H1 (cell line): ENCODE data around the gene HSPBP1. TPM values are rescaled to one million over a fixed set of nuclear protein-coding genes. Genes with fewer than 3 reads are reported as not detected.

ENCODE experiments used
- BCL11A ChIP-seq, 2 experiments: IDR thresholded peaks; one replicate each; pipeline ENCODE4 v1.6.1; 2011; ENCODE audit warnings: low read depth in 2 of 2, low read length in 2 of 2, mild to moderate bottlenecking in 2 of 2
- CBX5 ChIP-seq: fragments of 300-800, 300-1000 bp; sonication (generic); IDR thresholded peaks from 2 replicates; pipeline ENCODE4 v1.7.1; 2016; ENCODE audit warnings: antibody characterized with exemption, low read length, low read depth
- CTBP2 ChIP-seq: IDR thresholded peaks from 2 replicates; pipeline ENCODE4 v1.7.0; 2011; ENCODE audit warnings: borderline replicate concordance, mild to moderate bottlenecking, moderate library complexity, mixed read lengths, low read length; ENCODE audit not compliant: insufficient read depth, insufficient read length
- EGR1 ChIP-seq: IDR thresholded peaks from 2 replicates; pipeline ENCODE4 v1.6.1; 2011; ENCODE audit warnings: low read depth, low read length, borderline replicate concordance
- HDAC2 ChIP-seq, 2 experiments: fragments of 300-600 bp in 1 of 2; sonication (generic) in 1 of 2; IDR thresholded peaks; 2 replicates each; pipeline ENCODE4 v1.6.1; 2011 to 2012; ENCODE audit warnings: low read depth in 2 of 2, low read length in 2 of 2, mild to moderate bottlenecking in 2 of 2, moderate library complexity in 2 of 2, borderline replicate concordance in 1 of 2, inconsistent platforms in 1 of 2
- KDM4A ChIP-seq: IDR thresholded peaks from one replicate; pipeline ENCODE4 v1.7.1; 2012; ENCODE audit warnings: low read depth, mild to moderate bottlenecking, moderate library complexity, low read length, inconsistent platforms; ENCODE audit not compliant: severe bottlenecking
- KDM5A ChIP-seq: fragments of 200-600 bp; IDR thresholded peaks from 2 replicates; pipeline ENCODE4 v1.7.1; 2012; ENCODE audit warnings: mild to moderate bottlenecking, low read length, inconsistent platforms, mixed read lengths
- POLR2A ChIP-seq, 2 experiments: IDR thresholded peaks; 1 replicate in 1 of 2; 2 replicates in 1 of 2; pipeline ENCODE4 v1.6.1; 2011; ENCODE audit warnings: low read depth in 2 of 2, low read length in 2 of 2, mild to moderate bottlenecking in 2 of 2; ENCODE audit errors: control extremely low read depth in 1 of 2
- POU5F1 ChIP-seq: IDR thresholded peaks from 2 replicates; pipeline ENCODE4 v1.6.1; 2011; ENCODE audit warnings: low read depth, mild to moderate bottlenecking, low read length, moderate library complexity
- SAP30 ChIP-seq: fragments of 300-600 bp; sonication (generic); IDR thresholded peaks from 2 replicates; pipeline ENCODE4 v1.7.1; 2012; ENCODE audit warnings: low read length, moderate library complexity, mild to moderate bottlenecking, inconsistent platforms; ENCODE audit not compliant: insufficient read depth, insufficient replicate concordance
- SIN3A ChIP-seq, 2 experiments: IDR thresholded peaks in 1 of 2; conservative IDR thresholded peaks in 1 of 2; 2 replicates each; pipeline ENCODE4 v1.6.1; 2011 to 2012; ENCODE audit warnings: low read length in 2 of 2, improper control_type of control experiment in 1 of 2, low read depth in 1 of 2, mild to moderate bottlenecking in 1 of 2
- SIRT6 ChIP-seq: IDR thresholded peaks from one replicate; pipeline ENCODE4 v1.7.1; 2012; ENCODE audit warnings: low read length, inconsistent platforms
- SP1 ChIP-seq: IDR thresholded peaks from 2 replicates; pipeline ENCODE4 v1.6.1; 2011; ENCODE audit warnings: low read depth, low read length
- TBP ChIP-seq: IDR thresholded peaks from 2 replicates; pipeline ENCODE4 v1.6.1; 2011; ENCODE audit warnings: low read depth, low read length, improper control_type of control experiment
- polyA plus RNA-seq, 7 experiments: library from polyadenylated mRNA; depleted of rRNA in 3 of 7; stranded (reverse) in 5 of 7; unstranded in 2 of 7; fragments of >200 nt in 5 of 7; fragments of 200-250 nt in 2 of 7; gene quantifications; 1 replicate in 5 of 7; 2 replicates in 1 of 7; 4 replicates in 1 of 7; pipeline versions ENCODE4 v1.2.1 to v1.2.3, GENCODE V29; 2011 to 2013; ENCODE audit warnings: missing spikeins in 2 of 7, mixed read lengths in 2 of 7
- total RNA-seq: library from RNA; stranded (reverse); fragmentation: NEBNext Ultra II Directional; extraction: Animal tissue kit (Norgen Biotek cat#: 25700); gene quantifications from 2 replicates; pipeline ENCODE4 v1.2.1, GENCODE V29; 2021
- TF ChIP-seq, protein P1 (sequence below): IDR thresholded peaks from 2 replicates; pipeline ENCODE4 v1.6.1; 2012; ENCODE audit warnings: inconsistent platforms

Gene HSPBP1
- total and polyA plus RNA-seq, 2 of the 8 experiments (the other 6 are each of a cell fraction or from before 2014, with no cell fraction given): 63.4 to 100 TPM

DNA sequence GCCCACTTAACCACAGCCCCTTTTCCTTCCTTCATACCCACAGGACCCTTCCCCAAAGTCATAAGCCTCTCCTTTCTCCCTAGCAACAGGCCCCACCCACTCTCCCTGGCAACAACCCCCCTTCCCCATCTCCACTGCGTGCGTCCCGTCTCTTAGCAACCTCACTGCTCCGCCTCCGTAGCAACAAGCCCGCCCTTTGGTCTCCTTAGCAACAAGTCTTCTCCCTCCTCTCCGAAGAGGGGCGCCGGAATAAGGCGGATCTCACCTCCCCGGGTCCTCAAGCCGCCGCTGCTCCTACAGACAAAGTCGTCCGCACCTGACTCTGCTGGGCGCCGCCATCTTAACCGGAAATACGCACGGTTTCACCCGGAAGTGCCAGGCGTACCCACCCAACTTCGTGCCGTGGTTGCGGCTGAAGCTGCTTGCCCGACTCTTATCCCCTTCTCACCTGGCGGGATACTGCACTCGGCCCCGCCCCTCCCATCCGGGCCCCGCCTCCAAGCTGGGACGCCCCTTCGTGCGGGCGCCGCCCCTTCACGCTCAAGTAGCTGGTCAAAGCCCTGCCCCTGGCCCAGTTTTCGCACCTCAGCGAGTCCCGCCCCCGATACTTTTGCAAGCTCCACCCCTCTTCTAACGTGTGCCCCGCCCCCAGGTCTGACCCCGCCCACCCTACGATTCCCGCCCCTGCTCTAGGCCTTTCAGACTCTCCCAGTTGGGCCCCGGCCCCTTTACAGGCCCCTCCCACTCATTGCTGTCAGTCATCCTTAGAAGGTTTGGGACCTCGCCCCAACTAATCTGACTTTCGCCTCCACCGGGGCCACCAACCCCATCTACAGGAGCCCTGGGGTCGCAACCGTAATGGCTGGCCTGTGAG lies at the start of gene HSPBP1 (continued):
- TF ChIP-seq SIN3A (conservative IDR thresholded peaks at IDR 0.05 in 1 of 2, IDR thresholded peaks at IDR 0.05 in 1 of 2; ENCODE audit: low read depth in 1 of 2, low read length in 2 of 2) (peak; percentile 40 to 99; a peak in 3 of 4 replicates), POLR2A (IDR thresholded peaks at IDR 0.05; ENCODE audit: control extremely low read depth in 1 of 2, low read depth in 2 of 2, low read length in 2 of 2) (peak in 1 of 2 experiments; percentile 77; a peak in 2 of 3 replicates), BCL11A (IDR thresholded peaks at IDR 0.05; ENCODE audit: low read depth in 2 of 2, low read length in 2 of 2) (no peak), HDAC2 (IDR thresholded peaks at IDR 0.05; ENCODE audit: borderline replicate concordance in 1 of 2, low read depth in 2 of 2, low read length in 2 of 2) (peak in 1 of 2 experiments; percentile 56; a peak in 1 of 4 replicates), SIRT6 (no peak), KDM4A (peak; percentile 98), SP1 (peak; percentile 21), TBP (peak; percentile 82), EGR1 (no peak), SAP30 (peak; percentile 97), CBX5 (no peak), KDM5A (peak; percentile 95), CTBP2 (no peak), POU5F1 (no peak)
- TF ChIP-seq, protein P1, sequence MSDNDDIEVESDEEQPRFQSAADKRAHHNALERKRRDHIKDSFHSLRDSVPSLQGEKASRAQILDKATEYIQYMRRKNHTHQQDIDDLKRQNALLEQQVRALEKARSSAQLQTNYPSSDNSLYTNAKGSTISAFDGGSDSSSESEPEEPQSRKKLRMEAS: peak; percentile 66
